Mucosa of descending colon (tissue), 3 donors: ENCODE results near the gene ZNF132. TPM values are rescaled to one million over a fixed set of nuclear protein-coding genes. Genes with fewer than 3 reads are reported as not detected.
A peak's percentile ranks its signal among the peaks of the same experiment; 100 is the strongest.

Source experiments
- ATAC-seq: fragments of 200-7000 bp; cut with Tn5 transposase; one replicate; pipeline ENCODE4 v1.9.1; 2020; ENCODE audit warnings: mild to moderate bottlenecking, moderate library complexity
- DNase-seq, 3 donors: peaks; one replicate each; pipeline ENCODE4 v3.0.0-alpha.2; 2020
- H3K36me3 ChIP-seq: fragments of 200-600 bp; one replicate; pipeline ENCODE4 v1.8.0; 2021; ENCODE audit warnings: low read depth, mild to moderate bottlenecking
- H3K4me1 ChIP-seq: fragments of 200-600 bp; one replicate; pipeline ENCODE4 v1.8.0; 2021; ENCODE audit warnings: low read depth, mild to moderate bottlenecking
- H3K4me3 ChIP-seq: fragments of 200-600 bp; one replicate; pipeline ENCODE4 v1.8.0; 2021; ENCODE audit warnings: mild to moderate bottlenecking
- H3K9me3 ChIP-seq: fragments of 200-600 bp; one replicate; pipeline ENCODE4 v1.8.0; 2021; ENCODE audit warnings: mild to moderate bottlenecking
- intact Hi-C, 2 donors: fragments of 100-400 bp; cut with DNase I in 1 of 2; cut with micrococcal nuclease in 1 of 2; formaldehyde crosslinking; loops; one replicate each; pipeline versions ENCODE4 v1.11.0 to v1.11.1; 2022; cut with DNase I, micrococcal nuclease
- total RNA-seq, 3 donors: library from RNA; stranded (reverse); fragmentation: NEBNext Ultra II Directional in 2 of 3; extraction: Animal tissue kit (Norgen Biotek cat#: 25700) in 2 of 3; gene quantifications; one replicate each; pipeline versions ENCODE4 v1.2.1 to v1.2.4, GENCODE V29; 2021 to 2023
- TF ChIP-seq, protein P1 (sequence below): fragments of 200-600 bp; IDR thresholded peaks from one replicate; pipeline ENCODE4 v1.8.0; 2022; ENCODE audit warnings: antibody characterized with exemption, mild to moderate bottlenecking
- donor health status: DM: no; HTN: no; CAD: no; lungs with moderate emphysema.
- donor health status: DM: no; HTN: no; CAD: no.
- donor health status: DM: no; HTN: yes; CAD: no.

The ZNF132 gene
- total RNA-seq, 3 donors from 2014 or later = 1.5 to 9.8 (median 5.6) TPM

DNA sequence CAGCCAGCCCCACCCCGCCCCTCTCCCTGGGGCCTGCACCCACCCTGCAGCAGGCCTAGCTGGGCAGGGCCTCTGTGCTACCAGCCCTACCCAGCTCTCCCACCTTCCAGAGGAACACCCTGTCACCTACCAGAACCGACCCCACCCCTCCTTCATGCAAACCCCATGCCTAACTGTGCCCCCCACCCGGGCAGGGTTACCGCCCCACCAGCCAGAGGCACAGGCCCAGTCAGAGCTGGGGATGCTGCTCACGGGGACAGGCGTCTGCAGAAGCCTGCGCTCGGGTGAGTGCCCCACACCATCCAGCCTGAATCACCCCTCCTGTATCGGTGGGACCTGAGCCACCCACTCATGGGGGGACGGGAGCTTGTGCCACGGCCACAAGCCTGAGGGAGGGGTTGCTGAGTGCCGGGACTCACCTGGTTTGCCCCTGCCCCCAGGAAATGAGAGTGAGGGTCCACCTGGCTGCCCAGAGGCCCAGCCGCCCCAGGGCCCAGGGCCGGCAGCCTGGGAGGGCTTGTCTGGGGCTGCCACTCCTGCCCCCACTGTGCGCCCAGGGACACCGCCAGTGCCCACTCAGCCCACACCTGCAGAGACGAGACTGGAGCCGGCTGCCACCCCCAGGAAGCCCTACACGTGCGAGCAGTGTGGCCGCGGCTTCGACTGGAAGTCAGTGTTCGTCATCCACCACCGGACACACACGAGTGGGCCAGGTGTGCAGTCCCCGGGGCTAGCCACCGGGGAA is 40.0 kb upstream of the ZNF132 start:
- ATAC-seq (no peak), DNase-seq (no peak)
- Histone ChIP-seq H3K4me1 (peaks cover 9% of the 10 kb centered on the region), H3K9me3 (no peaks in the 10 kb centered on the region), H3K4me3 (no peak overlapping the region), H3K36me3 (no peaks in the 10 kb centered on the region)
- intact Hi-C loops = no loop called here
- TF ChIP-seq, protein P1, sequence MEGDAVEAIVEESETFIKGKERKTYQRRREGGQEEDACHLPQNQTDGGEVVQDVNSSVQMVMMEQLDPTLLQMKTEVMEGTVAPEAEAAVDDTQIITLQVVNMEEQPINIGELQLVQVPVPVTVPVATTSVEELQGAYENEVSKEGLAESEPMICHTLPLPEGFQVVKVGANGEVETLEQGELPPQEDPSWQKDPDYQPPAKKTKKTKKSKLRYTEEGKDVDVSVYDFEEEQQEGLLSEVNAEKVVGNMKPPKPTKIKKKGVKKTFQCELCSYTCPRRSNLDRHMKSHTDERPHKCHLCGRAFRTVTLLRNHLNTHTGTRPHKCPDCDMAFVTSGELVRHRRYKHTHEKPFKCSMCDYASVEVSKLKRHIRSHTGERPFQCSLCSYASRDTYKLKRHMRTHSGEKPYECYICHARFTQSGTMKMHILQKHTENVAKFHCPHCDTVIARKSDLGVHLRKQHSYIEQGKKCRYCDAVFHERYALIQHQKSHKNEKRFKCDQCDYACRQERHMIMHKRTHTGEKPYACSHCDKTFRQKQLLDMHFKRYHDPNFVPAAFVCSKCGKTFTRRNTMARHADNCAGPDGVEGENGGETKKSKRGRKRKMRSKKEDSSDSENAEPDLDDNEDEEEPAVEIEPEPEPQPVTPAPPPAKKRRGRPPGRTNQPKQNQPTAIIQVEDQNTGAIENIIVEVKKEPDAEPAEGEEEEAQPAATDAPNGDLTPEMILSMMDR = no peak

DNA sequence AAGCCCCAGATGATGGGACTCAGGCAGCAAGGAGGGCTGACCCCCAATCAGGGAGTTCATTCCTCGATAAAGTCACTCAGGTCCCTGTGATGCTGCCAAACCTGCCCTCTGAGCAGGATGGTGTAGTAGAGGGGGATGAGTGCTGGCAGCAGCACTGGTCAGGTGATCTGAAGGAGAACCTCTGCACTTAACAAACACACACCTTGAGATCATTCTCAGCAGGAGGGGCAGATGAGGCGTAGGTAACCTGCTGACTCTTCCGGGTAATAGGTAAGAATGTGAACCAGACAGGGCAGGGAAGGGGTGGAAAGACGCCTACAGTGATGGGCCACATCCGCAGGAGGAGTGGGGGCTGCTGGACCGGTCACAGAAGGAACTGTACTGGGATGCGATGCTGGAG is 39.4 kb upstream of the ZNF132 start:
- Histone ChIP-seq H3K4me3 (no peak overlapping the region), H3K36me3 (no peaks in the 10 kb centered on the region), H3K4me1 (peaks cover 11% of the 10 kb centered on the region), H3K9me3 (no peaks in the 10 kb centered on the region)
- DNase-seq (no peak), ATAC-seq (no peak)
- TF ChIP-seq, protein P1 = no peak
- intact Hi-C loops = no loop called here

DNA sequence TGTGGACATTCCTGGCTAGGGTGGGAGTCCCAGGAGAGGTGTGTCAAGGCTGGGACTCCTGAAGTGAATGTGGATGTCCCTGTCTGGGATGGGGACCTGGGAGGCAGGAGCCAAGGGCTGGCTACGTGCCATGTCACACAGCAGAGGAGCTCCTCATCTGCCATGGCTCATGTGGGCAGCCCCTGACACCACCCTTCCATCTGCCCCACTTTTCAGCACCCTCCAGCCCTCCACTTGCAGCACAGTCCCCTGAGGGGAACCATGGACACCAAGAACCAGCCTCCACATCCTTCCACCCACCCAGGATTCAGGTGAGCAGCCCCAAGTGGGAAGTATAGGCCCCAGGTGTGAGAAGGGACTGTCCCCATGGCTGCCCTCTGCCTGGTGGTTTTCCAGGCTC is 37.9 kb upstream of the ZNF132 start:
- DNase-seq (no peak), ATAC-seq (no peak)
- Histone ChIP-seq H3K4me3 (no peak overlapping the region), H3K4me1 (peaks cover 11% of the 10 kb centered on the region), H3K9me3 (no peaks in the 10 kb centered on the region), H3K36me3 (no peaks in the 10 kb centered on the region)
- TF ChIP-seq, protein P1 = no peak
- intact Hi-C loops = no loop called here

DNA sequence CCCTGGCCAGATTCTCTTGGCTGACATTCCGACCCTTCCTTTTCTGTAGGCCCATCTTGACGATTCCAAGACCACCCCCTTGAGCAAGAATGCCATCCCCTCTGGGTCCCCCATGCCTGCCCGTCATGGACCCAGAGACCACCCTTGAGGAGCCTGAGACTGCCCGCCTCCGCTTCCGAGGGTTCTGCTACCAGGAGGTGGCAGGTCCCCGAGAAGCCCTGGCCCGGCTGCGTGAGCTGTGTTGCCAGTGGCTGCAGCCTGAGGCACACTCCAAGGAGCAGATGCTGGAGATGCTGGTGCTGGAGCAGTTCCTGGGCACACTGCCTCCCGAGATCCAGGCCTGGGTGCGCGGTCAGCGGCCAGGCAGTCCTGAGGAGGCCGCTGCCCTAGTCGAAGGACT is 37.2 kb upstream of the ZNF132 start:
- DNase-seq (peak in 1 of 3 donors; percentile 65), ATAC-seq (no peak)
- intact Hi-C loops = no loop called here
- Histone ChIP-seq H3K36me3 (no peaks in the 10 kb centered on the region), H3K4me1 (peaks cover 11% of the 10 kb centered on the region), H3K9me3 (no peaks in the 10 kb centered on the region), H3K4me3 (no peak overlapping the region)
- TF ChIP-seq, protein P1 = no peak

DNA sequence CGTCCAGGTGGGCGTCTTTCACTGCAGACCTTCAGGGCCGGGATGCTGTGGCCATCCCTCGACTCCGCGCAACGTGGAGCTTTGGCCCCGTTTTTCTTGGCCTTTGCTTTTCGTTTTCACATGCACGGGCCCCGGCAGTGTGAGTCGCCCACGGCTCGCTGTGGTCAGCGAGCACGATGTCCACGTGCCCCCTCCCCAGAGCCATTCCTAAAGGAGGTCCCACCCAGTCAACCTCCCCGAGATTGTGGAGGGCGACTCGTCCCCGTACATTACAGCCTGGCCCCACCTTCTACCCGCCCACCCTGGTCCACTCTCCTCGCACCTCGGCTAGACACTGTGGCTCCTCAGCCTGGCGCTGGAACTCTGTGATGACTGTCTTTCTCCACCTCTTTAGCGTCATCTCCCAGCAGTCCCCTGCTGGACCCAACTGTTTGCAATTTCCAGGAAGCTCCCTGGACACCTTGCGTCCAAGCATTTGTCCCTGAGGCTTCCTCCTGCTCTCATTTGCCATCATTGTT is 36.6 kb upstream of the ZNF132 start:
- H3K4me3 ChIP-seq = peak overlapping the region; percentile 15
- intact Hi-C loops = no loop called here
- H3K36me3 ChIP-seq = no peaks in the 10 kb centered on the region
- H3K9me3 ChIP-seq = no peaks in the 10 kb centered on the region
- ATAC-seq (no peak), DNase-seq (no peak)
- H3K4me1 ChIP-seq = peaks cover 11% of the 10 kb centered on the region
- TF ChIP-seq, protein P1 = no peak
